CD4-positive, alpha-beta T cell treated with Interleukin-10 for 1 hour (primary cell): ENCODE results near the gene USP17L26.
"Not testable (repeated sequence)": the region's sequence is repeated elsewhere in the genome, so short reads cannot be mapped to it uniquely, and the experiment has no call there.

Source experiments
- DNase-seq: peaks from one replicate; pipeline ENCODE4 v3.0.0-alpha.2; 2020

USP17L26 gene

GRCh38 chr4:9334358-9334757 lies at the start of gene USP17L26:
Gene USP17L26, plus strand, starts transcription at chr4:9334658. Its CDS starts 0 bp downstream, at chr4:9334658.
- not testable (repeated sequence) for DNase-seq

DNA sequence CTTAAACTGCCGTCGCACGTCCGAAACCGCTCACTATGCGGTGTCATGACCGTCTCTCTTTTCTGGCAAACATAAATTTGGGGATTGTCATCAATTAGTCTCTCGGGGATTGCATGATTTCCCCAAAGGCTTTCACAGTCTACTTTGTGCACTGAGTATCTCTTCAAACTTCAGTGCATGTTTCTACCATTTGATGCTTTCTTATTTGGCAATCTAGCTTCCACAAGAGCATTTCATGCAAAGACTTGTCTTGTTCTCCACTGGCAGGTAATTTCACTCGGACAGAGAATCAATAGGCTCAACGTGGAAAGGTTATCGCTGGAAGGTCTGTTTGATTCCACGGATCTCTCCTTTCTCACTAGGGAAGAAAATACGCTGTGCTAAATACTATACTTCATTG lies 10.3 kb upstream of the USP17L26 start:
- not testable (repeated sequence) for DNase-seq

DNA sequence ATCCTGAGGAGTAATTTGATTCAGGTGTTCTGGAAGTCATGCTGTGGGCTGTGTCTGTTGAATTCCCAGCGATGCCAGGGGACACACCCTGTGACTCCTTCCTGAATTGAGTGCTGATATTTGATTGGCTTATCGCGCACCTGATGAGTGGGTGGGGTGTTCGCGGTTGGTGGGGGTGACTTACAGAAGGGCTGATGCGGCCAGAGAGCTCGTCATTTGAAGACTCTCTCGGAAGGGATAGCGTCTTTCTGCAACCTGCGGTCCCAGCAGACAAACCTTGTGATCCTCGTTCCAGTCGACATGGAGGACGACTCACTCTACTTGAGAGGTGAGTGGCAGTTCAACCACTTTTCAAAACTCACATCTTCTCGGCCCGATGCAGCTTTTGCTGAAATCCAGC lies 9.6 kb upstream of the USP17L26 start, which contains the start of gene USP17L24:
Gene USP17L24 (plus strand): TSS at position 301 of the 400 bp plus-strand sequence. CDS start 0 bp downstream, at position 301.
- not testable (repeated sequence) for DNase-seq

DNA sequence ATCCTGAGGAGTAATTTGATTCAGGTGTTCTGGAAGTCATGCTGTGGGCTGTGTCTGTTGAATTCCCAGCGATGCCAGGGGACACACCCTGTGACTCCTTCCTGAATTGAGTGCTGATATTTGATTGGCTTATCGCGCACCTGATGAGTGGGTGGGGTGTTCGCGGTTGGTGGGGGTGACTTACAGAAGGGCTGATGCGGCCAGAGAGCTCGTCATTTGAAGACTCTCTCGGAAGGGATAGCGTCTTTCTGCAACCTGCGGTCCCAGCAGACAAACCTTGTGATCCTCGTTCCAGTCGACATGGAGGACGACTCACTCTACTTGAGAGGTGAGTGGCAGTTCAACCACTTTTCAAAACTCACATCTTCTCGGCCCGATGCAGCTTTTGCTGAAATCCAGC lies 4.8 kb upstream of the USP17L26 start, which contains the start of gene USP17L25:
Gene USP17L25 (plus strand): TSS at position 301 of the 400 bp plus-strand sequence. CDS start 0 bp downstream, at position 301.
- DNase-seq, result not testable (repeated sequence)

DNA sequence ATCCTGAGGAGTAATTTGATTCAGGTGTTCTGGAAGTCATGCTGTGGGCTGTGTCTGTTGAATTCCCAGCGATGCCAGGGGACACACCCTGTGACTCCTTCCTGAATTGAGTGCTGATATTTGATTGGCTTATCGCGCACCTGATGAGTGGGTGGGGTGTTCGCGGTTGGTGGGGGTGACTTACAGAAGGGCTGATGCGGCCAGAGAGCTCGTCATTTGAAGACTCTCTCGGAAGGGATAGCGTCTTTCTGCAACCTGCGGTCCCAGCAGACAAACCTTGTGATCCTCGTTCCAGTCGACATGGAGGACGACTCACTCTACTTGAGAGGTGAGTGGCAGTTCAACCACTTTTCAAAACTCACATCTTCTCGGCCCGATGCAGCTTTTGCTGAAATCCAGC lies 4.6 kb downstream of the USP17L26 start, which contains the start of gene USP17L5:
Gene USP17L5 (plus strand): TSS at position 301 of the 400 bp plus-strand sequence. CDS start 0 bp downstream, at position 301.
- DNase-seq, result not testable (repeated sequence)

- DNase-seq, result not testable (repeated sequence)
These were observed 9.4 kb downstream of the USP17L26 start, which contains the start of gene USP17L27 for GRCh38 chr4:9343848-9344247. Gene USP17L27, plus strand, starts transcription at chr4:9344148. Its CDS starts 0 bp downstream, at chr4:9344148.

GRCh38 chr4:9348593-9348992 lies 14.1 kb downstream of the USP17L26 start, which contains the start of gene USP17L28:
Gene USP17L28, plus strand, starts transcription at chr4:9348893. Its CDS starts 0 bp downstream, at chr4:9348893.
- DNase-seq, result not testable (repeated sequence)

- not testable (repeated sequence) for DNase-seq
These were observed 16.4 kb downstream of the USP17L26 start for GRCh38 chr4:9350866-9351265.

- DNase-seq, result not testable (repeated sequence)
These were observed 18.9 kb downstream of the USP17L26 start, which contains the start of gene USP17L29 for GRCh38 chr4:9353338-9353737. Gene USP17L29, plus strand, starts transcription at chr4:9353638. Its CDS starts 0 bp downstream, at chr4:9353638.

GRCh38 chr4:9362829-9363228 lies 28.4 kb downstream of the USP17L26 start, which contains the start of gene USP17L30:
Gene USP17L30, plus strand, starts transcription at chr4:9363129. Its CDS starts 0 bp downstream, at chr4:9363129.
- DNase-seq, result not testable (repeated sequence)

DNA sequence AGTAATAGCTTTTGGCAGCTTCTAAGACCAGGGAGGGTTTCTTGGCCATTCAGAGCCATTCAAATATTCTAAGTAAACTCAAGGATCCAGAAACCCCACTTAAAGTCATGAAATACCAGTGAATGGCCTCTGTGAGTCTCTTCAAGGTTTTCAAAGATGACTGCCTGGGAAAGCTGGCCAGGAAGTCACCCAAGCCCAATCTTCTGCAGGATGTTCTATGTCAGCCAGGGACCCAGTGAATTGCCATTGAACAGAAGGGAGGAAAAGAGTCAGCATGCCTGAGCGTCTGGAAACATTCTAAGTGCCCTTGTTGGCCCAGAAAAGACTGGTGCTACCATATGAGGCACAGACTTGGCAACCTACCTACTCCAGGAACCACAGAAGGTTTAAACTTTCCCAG lies 45.4 kb downstream of the USP17L26 start:
- DNase-seq, result not testable (repeated sequence)

DNA sequence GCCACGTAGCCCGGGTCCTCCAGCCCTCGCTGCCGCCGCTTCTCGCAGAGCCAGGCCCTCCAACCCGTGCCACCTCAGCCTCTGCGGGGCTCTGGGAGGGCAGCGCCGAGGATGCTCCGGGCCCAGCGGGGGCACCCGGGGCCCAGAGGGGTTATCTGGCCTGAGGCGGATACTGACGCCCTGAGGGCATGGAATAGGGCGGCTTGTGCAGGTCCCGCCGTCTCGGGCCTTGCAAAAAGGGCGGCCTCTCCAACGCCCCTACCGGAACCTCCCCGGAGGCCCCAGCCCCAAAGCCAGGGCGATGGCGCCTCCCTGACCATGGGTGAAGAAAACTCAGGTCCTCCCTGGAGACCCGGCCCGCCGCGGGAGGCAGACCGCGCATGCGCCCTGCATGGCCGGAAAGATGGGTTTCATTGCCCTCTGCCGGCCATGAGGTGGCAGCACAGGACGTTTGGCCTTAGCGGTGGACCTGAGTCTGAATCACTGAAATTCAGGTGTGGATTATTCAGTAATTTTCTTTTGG lies 46.6 kb downstream of the USP17L26 start:
- DNase-seq, result peak; percentile 66

DNA sequence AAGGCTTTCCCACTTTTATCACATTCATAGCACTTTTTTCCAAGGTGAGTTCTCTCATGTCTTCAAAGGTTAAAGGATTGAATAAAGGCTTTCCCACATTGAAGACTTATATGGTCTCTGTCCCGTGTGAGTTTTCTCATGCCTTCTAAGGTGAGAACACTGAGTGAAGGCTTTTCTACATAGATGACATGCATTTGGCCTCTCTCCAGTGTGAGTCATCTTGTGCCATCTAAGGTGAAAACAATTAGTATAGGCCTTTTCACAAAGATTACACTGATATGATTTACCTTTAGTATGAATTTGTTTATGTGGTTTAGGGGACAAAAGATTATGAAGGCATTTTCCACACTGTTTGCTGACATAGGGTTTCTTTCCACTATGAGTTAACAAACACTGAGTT lies 49.7 kb downstream of the USP17L26 start:
- DNase-seq, result no peak
